Right ventricle myocardium inferior (tissue), 1 donor: ENCODE data around the gene TMEM114. TPM values are rescaled to one million over a fixed set of nuclear protein-coding genes. Genes with fewer than 3 reads are reported as not detected.

Source experiments
- ATAC-seq: fragments of 200-7000 bp; cut with Tn5 transposase; one replicate; pipeline ENCODE4 v1.9.1; 2020; ENCODE audit warnings: mild to moderate bottlenecking, moderate library complexity
- DNase-seq: peaks from one replicate; pipeline ENCODE4 v3.0.0; 2021; ENCODE audit errors: missing footprints
- intact Hi-C: fragments of 100-400 bp; cut with DNase I; formaldehyde crosslinking; loops from one replicate; pipeline ENCODE4 v1.11.0; 2022
- total RNA-seq: library from RNA; stranded (reverse); fragmentation: NEBNext Ultra II Directional; extraction: Animal tissue kit (Norgen Biotek cat#: 25700); gene quantifications from one replicate; pipeline ENCODE4 v1.2.1, GENCODE V29; 2021
- donor health status: DM: no; HTN: yes; CAD: no; lungs with severe emphysema.

Gene TMEM114
- total RNA-seq, 1 donor from 2014 or later: not detected

GRCh38 chr16:8619671-8620370 lies 29.5 kb upstream of the TMEM114 start:
- ATAC-seq: no peak
- no peak for DNase-seq
- intact Hi-C loops: loop anchor here (10.0 kb wide), 1 partner anchor 45 kb away; no protein-coding TSS in a partner anchor

GRCh38 chr16:8614435-8615029 lies 24.2 kb upstream of the TMEM114 start:
- intact Hi-C loops: no loop called here
- ATAC-seq (no peak), DNase-seq (no peak)

- DNase-seq (no peak), ATAC-seq (no peak)
- intact Hi-C loops: no loop called here
These were observed 21.7 kb upstream of the TMEM114 start for GRCh38 chr16:8611886-8612600.

GRCh38 chr16:8611122-8611521 lies 20.8 kb upstream of the TMEM114 start:
- DNase-seq: no peak
- intact Hi-C loops: no loop called here
- no peak for ATAC-seq

- ATAC-seq: no peak
- intact Hi-C loops: no loop called here
- no peak for DNase-seq
These were observed 16.9 kb upstream of the TMEM114 start for GRCh38 chr16:8607214-8607613.

- intact Hi-C loops: no loop called here
- no peak for DNase-seq
- no peak for ATAC-seq
These were observed 15.2 kb upstream of the TMEM114 start for GRCh38 chr16:8605554-8605953.

GRCh38 chr16:8600144-8600775 lies 9.9 kb upstream of the TMEM114 start:
- no peak for ATAC-seq
- DNase-seq: no peak
- intact Hi-C loops: no loop called here

- ATAC-seq: no peak
- intact Hi-C loops: no loop called here
These were observed 6.3 kb upstream of the TMEM114 start for GRCh38 chr16:8596581-8596980.

GRCh38 chr16:8595783-8596182 lies 5.5 kb upstream of the TMEM114 start:
- ATAC-seq (no peak), DNase-seq (no peak)
- intact Hi-C loops: no loop called here

More at GRCh38 chr16:8596581-8596980, 6.3 kb upstream of the TMEM114 start:
- DNase-seq: no peak

- ATAC-seq (no peak), DNase-seq (no peak)
- intact Hi-C loops: no loop called here
These were observed 3.9 kb upstream of the TMEM114 start for GRCh38 chr16:8594149-8594666.

- ATAC-seq: no peak
- DNase-seq: no peak
- intact Hi-C loops: no loop called here
These were observed 1.1 kb upstream of the TMEM114 start for GRCh38 chr16:8591451-8591850.

GRCh38 chr16:8590811-8591210 lies 500 bp upstream of the TMEM114 start:
- DNase-seq (no peak), ATAC-seq (no peak)
- intact Hi-C loops: no loop called here

- ATAC-seq (no peak), DNase-seq (no peak)
- intact Hi-C loops: no loop called here
These were observed 1.0 kb downstream of the TMEM114 start for GRCh38 chr16:8589057-8589899.

GRCh38 chr16:8588682-8589056 lies 1.6 kb downstream of the TMEM114 start:
- ATAC-seq (no peak), DNase-seq (no peak)
- intact Hi-C loops: no loop called here

GRCh38 chr16:8587065-8587464 lies 3.2 kb downstream of the TMEM114 start:
- intact Hi-C loops: no loop called here
- DNase-seq (no peak), ATAC-seq (no peak)

GRCh38 chr16:8585857-8586256 lies 4.5 kb downstream of the TMEM114 start:
- ATAC-seq (no peak), DNase-seq (no peak)
- intact Hi-C loops: no loop called here

- intact Hi-C loops: no loop called here
- no peak for DNase-seq
- no peak for ATAC-seq
These were observed 5.3 kb downstream of the TMEM114 start for GRCh38 chr16:8585041-8585440.

GRCh38 chr16:8583732-8584131 lies 6.6 kb downstream of the TMEM114 start:
- ATAC-seq (no peak), DNase-seq (no peak)
- intact Hi-C loops: no loop called here

GRCh38 chr16:8583199-8583598 lies 7.1 kb downstream of the TMEM114 start:
- intact Hi-C loops: no loop called here
- no peak for DNase-seq
- ATAC-seq: no peak
